Activated CD4-positive, CD25-positive, alpha-beta regulatory T cell (primary cell): ENCODE measurements around the gene GNPTAB.
"Not testable (repeated sequence)": the region's sequence is repeated elsewhere in the genome, so short reads cannot be mapped to it uniquely, and the experiment has no call there.

Experiments
- DNase-seq, 4 experiments: peaks; one replicate each; lab custom pipeline; 2025; lab: John Stamatoyannopoulos, UW

GNPTAB gene

GRCh38 chr12:101852998-101853397, 22.2 kb upstream of the GNPTAB start:
- no peak for DNase-seq

DNA sequence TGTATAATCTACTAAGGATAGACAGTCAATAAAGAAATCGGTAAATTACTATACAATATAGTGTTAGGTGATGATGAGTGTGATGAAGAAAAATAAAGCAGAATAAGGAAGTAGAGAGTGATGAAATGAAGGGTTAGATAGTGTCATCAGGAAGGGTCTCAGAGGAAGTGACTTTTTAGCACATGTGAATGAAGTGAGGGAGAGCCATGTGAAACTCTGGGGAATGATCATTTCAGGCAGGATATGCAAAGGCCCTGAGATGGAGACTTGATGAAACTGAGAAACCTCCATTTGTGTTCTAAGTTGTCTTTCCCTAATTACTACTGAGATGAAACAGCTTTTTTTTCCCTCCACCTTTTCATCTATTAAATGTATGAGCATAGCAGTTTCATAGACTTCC, 19.4 kb upstream of the GNPTAB start:
- no peak for DNase-seq

DNA sequence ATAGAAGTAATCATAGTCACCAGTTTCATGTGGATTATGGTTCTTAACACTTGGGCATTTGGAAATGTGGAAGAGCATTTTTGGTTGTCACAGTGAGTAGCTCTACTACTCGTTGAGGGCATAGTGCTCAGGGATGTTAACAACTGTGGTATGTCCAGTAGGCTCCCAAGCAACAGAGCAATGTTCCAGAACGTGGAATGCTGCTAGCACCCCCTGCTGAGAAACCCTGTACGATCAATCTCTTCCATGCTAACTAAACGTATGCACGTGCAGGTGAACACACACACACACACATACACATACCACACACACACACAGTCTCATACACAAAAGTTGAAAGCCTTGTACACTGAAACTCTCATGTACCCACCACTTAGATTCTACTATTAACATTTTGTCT, 16.6 kb upstream of the GNPTAB start:
- no peak for DNase-seq

GRCh38 chr12:101845137-101845711, 14.5 kb upstream of the GNPTAB start:
- no peak for DNase-seq

DNA sequence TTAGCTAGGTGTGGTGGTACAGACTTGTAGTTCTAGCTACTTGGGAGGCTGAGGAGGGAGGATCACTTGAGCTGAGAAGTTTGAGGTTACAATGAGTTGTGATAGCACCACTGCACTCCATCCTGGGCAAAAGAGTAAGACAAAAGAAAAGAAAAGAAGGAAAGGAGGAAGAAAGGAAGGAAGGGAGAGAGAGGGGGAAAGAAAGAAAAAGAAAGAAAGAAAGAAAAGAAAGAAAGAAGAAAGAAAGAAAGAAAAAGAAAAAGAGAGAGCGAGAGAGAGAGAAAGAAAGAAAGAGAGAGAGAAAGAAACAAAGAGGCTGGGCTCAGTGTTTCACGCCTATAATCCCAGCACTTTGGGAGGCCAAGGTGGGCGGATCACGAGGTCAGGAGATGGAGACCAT, 10.3 kb upstream of the GNPTAB start:
- DNase-seq = no peak

DNA sequence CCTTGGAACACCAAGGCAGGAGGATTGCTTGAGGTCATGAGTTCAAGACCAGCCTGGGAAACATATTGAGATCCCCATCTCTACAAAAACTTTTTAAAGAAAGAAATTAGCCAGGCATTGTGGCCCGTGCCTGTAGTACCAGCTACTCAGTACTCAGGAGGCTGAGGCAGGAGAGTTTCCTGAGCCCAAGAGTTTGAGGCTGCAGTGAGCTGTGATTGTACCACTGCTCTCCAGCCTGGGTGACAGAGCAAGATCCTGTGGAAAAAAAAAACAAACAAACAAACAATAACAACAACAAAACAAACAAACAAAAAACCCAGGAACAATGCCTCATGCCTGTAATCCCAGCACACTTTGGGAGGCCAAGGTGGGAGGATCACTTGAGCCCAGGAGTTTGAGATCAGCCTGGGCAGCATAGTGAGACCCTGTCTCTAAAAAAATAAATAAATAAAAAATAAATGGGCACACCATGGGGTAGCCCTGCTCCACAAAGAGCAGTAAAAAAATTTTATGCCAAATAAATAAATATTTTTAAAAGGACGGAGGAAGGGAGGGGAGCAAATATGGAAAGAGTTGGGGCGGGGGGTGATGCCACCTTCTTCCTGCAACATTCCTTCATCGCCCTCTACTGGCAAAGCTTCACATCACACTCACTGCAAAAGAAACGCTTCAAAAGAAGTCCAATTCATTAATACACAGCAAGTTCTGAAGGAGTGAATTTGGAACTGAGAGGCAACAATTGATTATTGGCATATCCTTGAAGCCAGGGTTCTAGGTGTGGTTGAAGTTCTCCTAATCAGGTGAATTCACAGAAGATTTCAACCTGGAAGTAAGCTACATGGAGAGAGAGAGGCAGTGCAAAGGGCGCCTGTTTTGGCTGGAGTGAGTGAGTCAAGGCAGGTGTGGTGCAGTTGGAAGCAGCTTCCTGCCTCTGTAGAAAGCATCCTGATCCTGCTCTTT, 8.8 kb upstream of the GNPTAB start:
- peak; percentile 12 to 63 (median 46) for DNase-seq

DNA sequence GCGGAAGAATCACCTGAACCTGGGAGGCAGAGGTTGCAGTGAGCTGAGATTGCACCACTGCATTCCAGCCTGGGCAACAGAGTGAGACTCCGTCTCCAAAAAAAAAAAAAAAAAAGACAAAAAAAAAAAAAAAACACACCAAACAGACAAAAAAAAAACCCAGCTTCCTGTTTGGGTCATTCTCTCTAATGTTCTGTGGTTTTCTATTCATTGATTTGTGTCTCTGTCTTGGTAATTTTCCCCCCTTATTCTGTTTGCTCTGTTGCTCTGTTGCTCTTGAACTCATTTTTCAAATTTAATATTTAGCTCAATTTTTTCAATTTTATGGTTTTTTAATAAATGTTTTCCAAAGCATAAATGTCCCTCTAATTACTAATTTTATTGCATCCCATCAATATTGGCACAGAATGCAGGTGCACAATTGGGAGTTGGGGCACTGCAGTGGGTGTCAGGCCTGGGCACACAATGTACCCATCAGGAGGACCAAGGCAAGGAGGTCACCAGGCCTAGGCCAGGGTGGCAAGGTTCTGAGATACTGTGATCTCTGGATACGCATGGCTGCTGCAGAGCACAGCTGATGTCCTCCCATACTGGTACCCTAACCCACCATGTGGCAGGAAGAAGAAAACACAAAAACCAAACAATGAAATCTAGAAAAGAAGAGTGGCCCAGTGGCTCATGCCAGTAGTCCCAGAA, 8.0 kb upstream of the GNPTAB start:
- no peak for DNase-seq

GRCh38 chr12:101832030-101832429, 1.3 kb upstream of the GNPTAB start:
- DNase-seq = no peak

DNA sequence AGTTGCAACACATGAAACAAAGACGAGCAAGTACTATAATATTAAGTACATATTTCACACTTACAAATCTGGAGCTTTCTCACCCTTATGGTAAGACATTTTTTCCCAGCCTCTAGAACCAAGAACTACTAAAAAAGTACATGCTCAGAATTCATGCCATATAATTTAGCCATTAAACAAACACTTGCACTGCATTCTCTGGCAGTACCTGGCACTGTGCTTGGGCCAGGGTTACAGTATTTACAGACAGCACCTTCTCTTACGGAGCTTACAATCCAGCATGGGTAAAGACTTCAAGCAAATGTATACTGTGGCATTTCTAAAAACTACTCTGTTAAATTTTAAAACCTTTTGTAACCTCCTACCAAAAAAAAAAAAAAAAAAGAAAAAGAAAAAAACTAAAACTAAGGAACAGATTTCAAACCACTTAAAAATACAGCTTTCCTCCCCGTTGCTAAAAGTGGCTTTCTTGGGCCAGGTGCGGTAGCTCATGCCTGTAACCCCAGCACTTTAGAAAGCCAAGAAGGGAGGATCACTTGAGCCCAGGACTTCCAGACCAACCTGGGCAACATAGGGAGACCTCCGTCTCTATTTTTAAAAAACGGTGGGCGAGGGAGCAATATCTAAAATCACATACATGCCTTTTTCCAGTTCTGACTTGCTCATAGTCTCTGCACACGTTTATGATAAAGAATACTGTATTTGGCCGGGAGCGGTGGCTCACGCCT, 956 bp downstream of the GNPTAB start:
- DNase-seq = no peak

- no peak for DNase-seq
Measured at GRCh38 chr12:101828463-101829196, 2.1 kb downstream of the GNPTAB start.

DNA sequence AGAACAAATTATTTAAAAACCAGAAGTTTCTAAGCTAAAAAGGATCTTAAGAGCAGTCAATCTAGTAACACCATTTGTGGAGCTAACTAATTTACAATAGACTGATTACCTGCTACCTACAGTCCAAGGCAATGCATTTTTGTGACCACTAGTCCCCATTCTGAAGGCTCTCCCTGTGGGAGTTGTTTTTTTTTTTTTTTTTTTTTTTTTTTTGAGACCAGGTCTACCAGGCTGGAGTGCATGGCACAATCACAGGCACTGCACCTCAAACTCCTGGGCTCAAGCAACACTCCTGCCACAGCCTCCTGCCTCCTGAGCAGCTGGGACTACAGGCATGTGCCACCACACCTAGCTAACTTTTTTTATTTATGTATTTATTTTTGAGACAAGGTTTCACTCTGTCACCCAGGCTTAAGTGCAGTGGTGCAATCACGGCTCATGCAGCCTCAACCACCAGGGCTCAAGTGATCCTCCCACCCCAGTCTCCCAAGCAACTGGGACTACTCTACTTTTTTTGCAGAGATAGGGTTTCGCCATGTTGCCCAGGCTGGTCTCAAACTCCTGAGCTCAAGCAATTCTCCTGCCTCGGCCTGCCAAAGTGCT, 3.9 kb downstream of the GNPTAB start:
- no peak for DNase-seq

DNA sequence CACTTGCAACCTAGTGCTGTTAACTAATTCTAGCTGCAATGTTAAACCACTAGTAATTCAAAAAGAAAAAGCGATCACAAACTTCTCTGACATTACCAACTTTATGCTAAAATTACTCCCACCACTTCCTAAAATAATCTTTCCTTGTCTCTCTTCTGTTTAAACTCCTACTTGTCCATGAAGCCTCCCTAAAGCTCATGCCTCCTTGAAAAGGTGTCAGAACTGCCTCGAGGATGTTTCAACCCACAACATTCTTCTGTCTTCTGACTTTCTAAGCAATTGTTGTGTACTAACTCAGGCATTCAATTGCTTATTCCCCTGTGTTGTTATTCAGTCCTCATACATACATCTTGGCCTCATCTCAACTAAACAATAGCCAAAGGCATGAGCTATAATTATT, 5.9 kb downstream of the GNPTAB start:
- no peak for DNase-seq

DNA sequence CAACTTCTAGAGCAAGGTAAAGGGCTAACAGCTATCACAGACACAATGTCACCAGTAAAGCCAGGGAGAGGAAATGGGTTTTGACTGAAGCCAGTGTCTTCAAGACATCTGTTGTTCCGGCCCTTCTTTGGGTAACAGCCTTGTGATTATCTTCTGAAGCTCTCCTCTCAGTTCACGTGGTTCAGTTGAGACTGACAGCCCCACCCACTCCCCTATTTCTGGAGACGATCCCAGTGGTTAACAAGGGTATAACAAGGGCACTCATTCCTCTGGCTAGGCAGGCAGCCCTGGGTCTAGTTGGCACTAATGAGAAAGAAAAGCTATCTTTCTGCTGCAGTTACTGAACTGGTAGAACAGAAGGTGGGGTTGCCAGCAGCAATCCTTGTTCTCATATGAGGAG, 6.9 kb downstream of the GNPTAB start:
- peak in 2 of 4 experiments; percentile 54 to 55 for DNase-seq

GRCh38 chr12:101823039-101823438, 7.7 kb downstream of the GNPTAB start:
- no peak for DNase-seq

GRCh38 chr12:101819467-101819866, 11.3 kb downstream of the GNPTAB start:
- no peak for DNase-seq

GRCh38 chr12:101818689-101819088, 12.1 kb downstream of the GNPTAB start:
- DNase-seq = not testable (repeated sequence)

DNA sequence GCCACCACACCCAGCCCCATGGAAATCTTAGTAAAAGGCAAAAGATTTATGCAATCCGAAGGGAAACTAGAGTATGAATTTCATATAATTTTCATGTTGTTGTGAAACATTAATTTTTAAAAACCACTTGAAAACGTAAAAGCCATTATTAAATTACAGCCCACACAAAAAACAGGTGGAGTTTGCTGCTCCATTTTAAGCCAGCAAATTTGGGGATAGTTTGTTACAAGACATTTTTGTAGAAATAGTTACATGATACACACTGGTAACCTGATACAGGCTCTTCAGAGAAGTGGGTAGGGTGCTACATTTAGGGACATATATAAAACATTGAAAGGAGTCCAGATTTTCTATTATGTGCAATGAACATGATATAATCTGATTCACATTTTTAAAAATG, 17.6 kb downstream of the GNPTAB start:
- DNase-seq = no peak

- DNase-seq = not testable (repeated sequence)
Measured at GRCh38 chr12:101812716-101813115, 18.0 kb downstream of the GNPTAB start.

- not testable (repeated sequence) for DNase-seq
Measured at GRCh38 chr12:101811342-101811741, 19.4 kb downstream of the GNPTAB start.

- no peak for DNase-seq
Measured at GRCh38 chr12:101809208-101809607, 21.6 kb downstream of the GNPTAB start.

- no peak for DNase-seq
Measured at GRCh38 chr12:101806265-101806664, 24.5 kb downstream of the GNPTAB start.
